Fibroblast of villous mesenchyme (primary cell): Measurements from ENCODE around the gene ALOX5. TPM values are rescaled to one million over a fixed set of nuclear protein-coding genes. Genes with fewer than 3 reads are reported as not detected.
"Not testable (repeated sequence)": the region's sequence is repeated elsewhere in the genome, so short reads cannot be mapped to it uniquely, and the experiment has no call there.

ENCODE experiments used
- DNase-seq: peaks from one replicate; pipeline ENCODE4 v3.0.0-alpha.2; 2010; ENCODE audit warnings: low read depth
- H3K4me3 ChIP-seq: 2 replicates; pipeline ENCODE4 v1.5.1; 2011; ENCODE audit warnings: low read depth, mild to moderate bottlenecking, low read length
- total RNA-seq: library from RNA; depleted of rRNA; stranded (reverse); fragments of >200 nt; gene quantifications from 2 replicates; pipeline ENCODE4 v1.2.3, GENCODE V29; 2012
- TF ChIP-seq, protein P1 (sequence below): IDR thresholded peaks from 2 replicates; pipeline ENCODE4 v1.5.1; 2012; ENCODE audit warnings: low read depth, mild to moderate bottlenecking, low read length; ENCODE audit not compliant: insufficient read depth

Gene ALOX5
- total RNA-seq, 1 donor = not detected

DNA sequence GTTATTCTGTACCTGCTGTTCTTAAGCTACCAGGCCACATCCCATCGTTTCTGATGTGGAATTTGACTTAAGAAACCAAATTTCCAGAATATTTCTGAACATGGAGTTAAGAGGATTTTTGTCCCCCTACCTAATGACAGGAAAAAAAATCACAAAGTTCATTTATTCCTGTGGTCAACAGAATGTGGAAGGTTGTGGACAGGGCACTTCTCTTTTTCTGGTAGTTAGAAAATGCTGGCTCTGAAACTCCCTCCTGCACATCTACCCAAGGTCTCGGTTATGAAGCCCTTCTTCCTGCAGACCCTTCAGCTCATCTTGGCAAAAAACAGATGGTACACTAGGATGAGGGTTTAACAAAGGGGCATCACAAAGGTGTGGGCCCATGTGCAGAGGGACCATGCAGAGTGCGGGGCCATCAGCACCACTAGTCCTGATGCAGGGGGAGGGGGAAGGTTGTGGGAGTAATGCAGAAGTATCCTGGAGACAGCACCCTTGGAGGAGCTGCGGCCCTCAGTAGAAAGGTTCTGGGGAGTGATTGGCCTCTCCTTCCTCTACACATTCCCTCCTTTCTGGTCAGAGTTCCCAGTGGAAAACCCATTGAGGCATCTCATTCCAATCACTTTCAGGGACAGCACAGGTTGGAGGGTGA lies 9.8 kb downstream of the ALOX5 start:
- H3K4me3 ChIP-seq = no peak overlapping the region
- no peak for DNase-seq
- TF ChIP-seq, protein P1, sequence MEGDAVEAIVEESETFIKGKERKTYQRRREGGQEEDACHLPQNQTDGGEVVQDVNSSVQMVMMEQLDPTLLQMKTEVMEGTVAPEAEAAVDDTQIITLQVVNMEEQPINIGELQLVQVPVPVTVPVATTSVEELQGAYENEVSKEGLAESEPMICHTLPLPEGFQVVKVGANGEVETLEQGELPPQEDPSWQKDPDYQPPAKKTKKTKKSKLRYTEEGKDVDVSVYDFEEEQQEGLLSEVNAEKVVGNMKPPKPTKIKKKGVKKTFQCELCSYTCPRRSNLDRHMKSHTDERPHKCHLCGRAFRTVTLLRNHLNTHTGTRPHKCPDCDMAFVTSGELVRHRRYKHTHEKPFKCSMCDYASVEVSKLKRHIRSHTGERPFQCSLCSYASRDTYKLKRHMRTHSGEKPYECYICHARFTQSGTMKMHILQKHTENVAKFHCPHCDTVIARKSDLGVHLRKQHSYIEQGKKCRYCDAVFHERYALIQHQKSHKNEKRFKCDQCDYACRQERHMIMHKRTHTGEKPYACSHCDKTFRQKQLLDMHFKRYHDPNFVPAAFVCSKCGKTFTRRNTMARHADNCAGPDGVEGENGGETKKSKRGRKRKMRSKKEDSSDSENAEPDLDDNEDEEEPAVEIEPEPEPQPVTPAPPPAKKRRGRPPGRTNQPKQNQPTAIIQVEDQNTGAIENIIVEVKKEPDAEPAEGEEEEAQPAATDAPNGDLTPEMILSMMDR = no peak

DNA sequence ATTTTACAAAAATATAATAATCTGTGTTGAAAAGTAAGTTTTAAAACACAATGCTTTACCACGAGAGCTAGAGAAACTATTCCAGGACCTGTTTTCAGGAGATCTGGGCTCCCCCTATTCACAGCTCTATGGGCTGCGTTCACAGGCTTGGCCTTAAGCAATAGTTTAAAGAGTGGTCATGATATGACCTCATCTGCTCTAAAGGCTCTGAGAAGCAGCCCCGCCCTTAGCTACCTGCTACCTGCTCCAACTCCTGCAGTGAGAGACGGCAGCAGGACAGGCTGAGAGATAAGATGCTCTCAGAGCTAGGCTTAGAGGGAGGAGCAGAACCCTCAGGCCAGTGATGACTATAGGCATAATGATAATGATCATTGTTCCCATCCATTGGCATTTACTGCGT lies 12.6 kb downstream of the ALOX5 start:
- no peak overlapping the region for H3K4me3 ChIP-seq
- TF ChIP-seq, protein P1 = no peak
- no peak for DNase-seq

- TF ChIP-seq, protein P1 = no peak
- no peak for DNase-seq
- no peak overlapping the region for H3K4me3 ChIP-seq
These were observed 13.3 kb downstream of the ALOX5 start for GRCh38 chr10:45387096-45387893.

- not testable (repeated sequence) for H3K4me3 ChIP-seq, DNase-seq
These were observed 15.7 kb downstream of the ALOX5 start for GRCh38 chr10:45389671-45390070.

DNA sequence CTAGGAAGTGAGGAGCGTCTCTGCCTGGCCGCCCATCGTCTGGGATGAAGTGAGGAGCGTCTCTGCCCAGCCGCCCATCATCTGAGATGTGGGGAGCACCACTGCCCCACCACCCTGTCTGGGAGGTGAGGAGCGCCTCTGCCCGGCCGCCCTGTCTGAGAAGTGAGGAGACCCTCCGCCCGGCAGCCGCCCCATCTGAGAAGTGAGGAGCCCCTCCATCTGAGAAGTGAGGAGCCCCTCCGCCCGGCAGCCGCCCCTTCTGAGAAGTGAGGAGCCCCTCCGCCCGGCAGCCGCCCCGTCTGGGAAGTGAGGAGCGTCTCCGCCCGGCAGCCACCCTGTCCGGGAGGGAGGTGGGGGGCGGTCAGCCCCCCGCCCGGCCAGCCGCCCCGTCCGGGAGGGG lies 17.6 kb downstream of the ALOX5 start:
- not testable (repeated sequence) for H3K4me3 ChIP-seq, DNase-seq

DNA sequence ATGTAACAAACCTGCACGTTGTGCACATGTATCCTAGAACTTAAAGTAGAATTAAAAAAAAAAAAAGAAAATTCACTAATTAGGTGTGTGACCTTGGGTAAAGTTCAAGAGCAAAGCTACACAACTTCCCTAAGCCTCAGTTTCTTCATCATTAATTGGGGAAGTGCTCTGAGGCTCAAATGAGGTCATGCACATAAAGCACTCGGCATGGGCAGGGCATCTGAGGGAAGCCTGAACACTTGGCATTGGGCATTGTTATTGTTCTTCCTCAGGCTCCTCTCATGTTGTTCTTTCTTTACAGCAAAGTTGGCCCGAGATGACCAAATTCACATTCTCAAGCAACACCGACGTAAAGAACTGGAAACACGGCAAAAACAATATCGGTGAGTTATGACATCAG lies 21.5 kb downstream of the ALOX5 start:
- TF ChIP-seq, protein P1 = no peak
- no peak for DNase-seq
- no peak overlapping the region for H3K4me3 ChIP-seq

- no peak overlapping the region for H3K4me3 ChIP-seq
- no peak for DNase-seq
- TF ChIP-seq, protein P1 = no peak
These were observed 24.6 kb downstream of the ALOX5 start for GRCh38 chr10:45398595-45398994.

GRCh38 chr10:45399113-45399512 lies 25.1 kb downstream of the ALOX5 start:
- TF ChIP-seq, protein P1 = no peak
- no peak for DNase-seq
- H3K4me3 ChIP-seq = no peak overlapping the region
